ENCODE data around the gene STX1A.

Gene STX1A

DNA sequence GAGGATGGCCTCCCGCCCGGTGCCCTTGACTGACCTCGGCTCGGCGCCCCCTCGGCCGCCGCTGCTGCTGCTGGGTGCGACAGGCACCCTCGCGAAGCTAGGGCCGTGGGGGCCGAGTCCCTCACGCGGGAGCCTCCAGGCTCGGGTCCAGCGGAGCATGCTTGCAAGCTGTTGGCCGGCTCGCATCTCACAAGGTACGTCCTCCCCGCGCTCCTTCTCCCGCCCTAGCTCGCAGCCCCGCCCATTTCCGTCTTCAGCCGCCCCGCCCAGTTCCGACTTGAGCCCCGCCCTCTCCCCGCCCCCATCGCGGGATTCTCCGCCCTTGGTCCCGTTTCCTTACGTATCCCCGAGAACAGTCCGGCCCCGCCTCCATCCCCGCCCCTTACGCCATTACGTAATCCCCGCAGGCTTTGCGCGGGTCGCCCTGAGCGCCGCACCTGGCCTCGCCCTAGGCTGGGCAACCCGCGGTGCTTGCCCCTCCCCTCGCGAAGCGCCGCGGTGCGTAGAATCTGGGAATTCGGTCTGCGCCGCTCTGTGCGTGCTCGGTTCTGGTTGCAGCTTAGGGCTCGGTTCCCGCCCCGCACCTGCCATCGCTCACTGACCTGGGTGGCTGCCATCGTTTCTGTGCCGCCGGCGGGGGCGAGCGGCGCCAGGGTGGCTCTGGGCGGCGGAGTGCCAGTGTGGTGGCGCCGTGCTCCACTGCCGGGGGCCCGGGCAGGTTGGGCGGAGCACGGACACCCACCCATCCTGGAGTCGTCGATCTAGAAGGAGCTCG lies 19.3 kb upstream of the STX1A start, which contains the start of gene ABHD11 (continued):
- TF ChIP-seq ZNF221 (tag by site-specific recombination; IDR thresholded peaks at IDR 0.05; ENCODE audit: borderline replicate concordance): no peak
- TF ChIP-seq ZNF791 (tag by site-specific recombination; IDR thresholded peaks at IDR 0.05): no peak
- peak; percentile 60; the same call in 1 of the 2 replicates for TF ChIP-seq ZNF561 (tag by site-specific recombination; IDR thresholded peaks at IDR 0.05; ENCODE audit: borderline replicate concordance)
- no peak for TF ChIP-seq ZNF48 (tag by site-specific recombination; IDR thresholded peaks at IDR 0.05)
- TF ChIP-seq, protein P1, sequence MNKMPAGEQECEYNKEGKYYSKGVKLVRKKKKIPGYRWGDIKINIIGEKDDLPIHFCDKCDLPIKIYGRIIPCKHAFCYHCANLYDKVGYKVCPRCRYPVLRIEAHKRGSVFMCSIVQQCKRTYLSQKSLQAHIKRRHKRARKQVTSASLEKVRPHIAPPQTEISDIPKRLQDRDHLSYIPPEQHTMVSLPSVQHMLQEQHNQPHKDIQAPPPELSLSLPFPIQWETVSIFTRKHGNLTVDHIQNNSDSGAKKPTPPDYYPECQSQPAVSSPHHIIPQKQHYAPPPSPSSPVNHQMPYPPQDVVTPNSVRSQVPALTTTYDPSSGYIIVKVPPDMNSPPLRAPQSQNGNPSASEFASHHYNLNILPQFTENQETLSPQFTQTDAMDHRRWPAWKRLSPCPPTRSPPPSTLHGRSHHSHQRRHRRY (tag by site-specific recombination; IDR thresholded peaks at IDR 0.05): 0 out of 2 replicates have a peak, but pooled peaks have one; percentile 53
- no peak for TF ChIP-seq ZNF585B (tag by site-specific recombination; IDR thresholded peaks at IDR 0.05)
- no peak for TF ChIP-seq ZNF596 (tag by site-specific recombination; IDR thresholded peaks at IDR 0.05)
- no peak for TF ChIP-seq MZF1 (tag by site-specific recombination; IDR thresholded peaks at IDR 0.05; ENCODE audit: borderline replicate concordance)
- TF ChIP-seq ZNF558 (tag by site-specific recombination; IDR thresholded peaks at IDR 0.05): no peak
- TF ChIP-seq, protein P2, sequence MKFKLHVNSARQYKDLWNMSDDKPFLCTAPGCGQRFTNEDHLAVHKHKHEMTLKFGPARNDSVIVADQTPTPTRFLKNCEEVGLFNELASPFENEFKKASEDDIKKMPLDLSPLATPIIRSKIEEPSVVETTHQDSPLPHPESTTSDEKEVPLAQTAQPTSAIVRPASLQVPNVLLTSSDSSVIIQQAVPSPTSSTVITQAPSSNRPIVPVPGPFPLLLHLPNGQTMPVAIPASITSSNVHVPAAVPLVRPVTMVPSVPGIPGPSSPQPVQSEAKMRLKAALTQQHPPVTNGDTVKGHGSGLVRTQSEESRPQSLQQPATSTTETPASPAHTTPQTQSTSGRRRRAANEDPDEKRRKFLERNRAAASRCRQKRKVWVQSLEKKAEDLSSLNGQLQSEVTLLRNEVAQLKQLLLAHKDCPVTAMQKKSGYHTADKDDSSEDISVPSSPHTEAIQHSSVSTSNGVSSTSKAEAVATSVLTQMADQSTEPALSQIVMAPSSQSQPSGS (tag by site-specific recombination; IDR thresholded peaks at IDR 0.05; ENCODE audit: low read depth): peak; percentile 98
- TF ChIP-seq, protein P3, sequence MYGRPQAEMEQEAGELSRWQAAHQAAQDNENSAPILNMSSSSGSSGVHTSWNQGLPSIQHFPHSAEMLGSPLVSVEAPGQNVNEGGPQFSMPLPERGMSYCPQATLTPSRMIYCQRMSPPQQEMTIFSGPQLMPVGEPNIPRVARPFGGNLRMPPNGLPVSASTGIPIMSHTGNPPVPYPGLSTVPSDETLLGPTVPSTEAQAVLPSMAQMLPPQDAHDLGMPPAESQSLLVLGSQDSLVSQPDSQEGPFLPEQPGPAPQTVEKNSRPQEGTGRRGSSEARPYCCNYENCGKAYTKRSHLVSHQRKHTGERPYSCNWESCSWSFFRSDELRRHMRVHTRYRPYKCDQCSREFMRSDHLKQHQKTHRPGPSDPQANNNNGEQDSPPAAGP (tag by site-specific recombination; IDR thresholded peaks at IDR 0.05): peak; percentile 23
- no peak for TF ChIP-seq ZNF701 (tag by site-specific recombination; IDR thresholded peaks at IDR 0.05)
- peak; percentile 93 for TF ChIP-seq SP2 (tag by site-specific recombination; IDR thresholded peaks at IDR 0.05)
- TF ChIP-seq YY1 (tag by site-specific recombination; IDR thresholded peaks at IDR 0.05): peak; percentile 50; the same call in 1 of the 2 replicates
- TF ChIP-seq ZFP3 (tag by site-specific recombination; IDR thresholded peaks at IDR 0.05; ENCODE audit: low read depth): no peak
- no peak for TF ChIP-seq ZNF747 (tag by site-specific recombination; IDR thresholded peaks at IDR 0.05)
- peak; percentile 96 for TF ChIP-seq SP3 (tag by site-specific recombination; IDR thresholded peaks at IDR 0.05)
- no peak for TF ChIP-seq ZNF670 (tag by site-specific recombination; IDR thresholded peaks at IDR 0.05; ENCODE audit: low read depth)
- no peak for TF ChIP-seq GLI4 (tag by site-specific recombination; IDR thresholded peaks at IDR 0.05)
- TF ChIP-seq ZEB2 (tag by site-specific recombination; IDR thresholded peaks at IDR 0.05): peak; percentile 99
- TF ChIP-seq ZNF114 (tag by site-specific recombination; IDR thresholded peaks at IDR 0.05): no peak
- TF ChIP-seq ZNF175 (tag by site-specific recombination; IDR thresholded peaks at IDR 0.05): no peak

DNA sequence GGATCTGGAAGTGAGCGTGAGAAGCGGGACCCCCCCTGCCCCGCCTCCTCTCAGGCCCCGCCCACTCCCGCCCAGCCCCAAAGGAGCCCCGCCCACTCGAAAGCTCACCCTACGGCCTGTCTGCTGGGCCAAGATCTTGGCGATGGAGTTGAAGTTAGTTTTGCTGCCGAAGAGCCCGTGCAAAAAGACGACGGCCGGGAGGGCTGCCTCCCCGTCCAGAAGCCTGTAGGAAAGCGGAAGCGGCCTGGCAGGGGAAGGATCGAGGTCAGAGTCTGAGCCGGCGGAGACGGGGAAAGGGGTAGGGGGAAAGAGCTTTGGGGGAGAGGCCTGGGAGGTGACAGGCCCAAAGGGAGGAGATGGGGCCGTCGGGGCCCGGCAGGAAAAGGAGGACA lies 18.7 kb upstream of the STX1A start:
- Histone ChIP-seq H3K27ac (ENCODE audit: extremely low read depth, low read depth, low read length) (peak overlapping the region; percentile 87), H3K4me1 (ENCODE audit: control insufficient read depth, insufficient read depth, low read length) (peaks cover 8% of the 10 kb centered on the region), H3K36me3 (ENCODE audit: control insufficient read depth in 2 of 2, insufficient read depth in 1 of 2, low read length in 2 of 2) (peaks cover 0 to 22% of the 10 kb centered on the region in 2 experiments; a peak in 2 of 3 replicates), H3K9me3 (ENCODE audit: control insufficient read depth, insufficient read depth, low read depth, low read length) (no peaks in the 10 kb centered on the region), H3K4me3 (ENCODE audit: low read depth, low read length) (peak overlapping the region; percentile 65)
- CTCF ChIA-PET: interaction anchor here (0.6 to 3.3 kb wide), 6 partner anchors 12 to 133 kb away, joined by 3 to 18 read pairs (median 4); no protein-coding TSS in a partner anchor
- POLR2A ChIA-PET: interaction anchor here (0.6 to 3.0 kb wide), 21 partner anchors 9 to 314 kb away, joined by 3 to 16 read pairs (median 3); partner anchors contain the start of genes BAZ1B, CLDN3, METTL27 and MLXIPL
- TF ChIP-seq ZNF555 (tag by site-specific recombination; conservative IDR thresholded peaks at IDR 0.05) (no peak), MYNN (tag by site-specific recombination; IDR thresholded peaks at IDR 0.05; ENCODE audit: borderline replicate concordance) (no peak), GLI2 (tag by site-specific recombination; IDR thresholded peaks at IDR 0.05; ENCODE audit: borderline replicate concordance, low read depth) (no peak)
- TF ChIP-seq, protein P4, sequence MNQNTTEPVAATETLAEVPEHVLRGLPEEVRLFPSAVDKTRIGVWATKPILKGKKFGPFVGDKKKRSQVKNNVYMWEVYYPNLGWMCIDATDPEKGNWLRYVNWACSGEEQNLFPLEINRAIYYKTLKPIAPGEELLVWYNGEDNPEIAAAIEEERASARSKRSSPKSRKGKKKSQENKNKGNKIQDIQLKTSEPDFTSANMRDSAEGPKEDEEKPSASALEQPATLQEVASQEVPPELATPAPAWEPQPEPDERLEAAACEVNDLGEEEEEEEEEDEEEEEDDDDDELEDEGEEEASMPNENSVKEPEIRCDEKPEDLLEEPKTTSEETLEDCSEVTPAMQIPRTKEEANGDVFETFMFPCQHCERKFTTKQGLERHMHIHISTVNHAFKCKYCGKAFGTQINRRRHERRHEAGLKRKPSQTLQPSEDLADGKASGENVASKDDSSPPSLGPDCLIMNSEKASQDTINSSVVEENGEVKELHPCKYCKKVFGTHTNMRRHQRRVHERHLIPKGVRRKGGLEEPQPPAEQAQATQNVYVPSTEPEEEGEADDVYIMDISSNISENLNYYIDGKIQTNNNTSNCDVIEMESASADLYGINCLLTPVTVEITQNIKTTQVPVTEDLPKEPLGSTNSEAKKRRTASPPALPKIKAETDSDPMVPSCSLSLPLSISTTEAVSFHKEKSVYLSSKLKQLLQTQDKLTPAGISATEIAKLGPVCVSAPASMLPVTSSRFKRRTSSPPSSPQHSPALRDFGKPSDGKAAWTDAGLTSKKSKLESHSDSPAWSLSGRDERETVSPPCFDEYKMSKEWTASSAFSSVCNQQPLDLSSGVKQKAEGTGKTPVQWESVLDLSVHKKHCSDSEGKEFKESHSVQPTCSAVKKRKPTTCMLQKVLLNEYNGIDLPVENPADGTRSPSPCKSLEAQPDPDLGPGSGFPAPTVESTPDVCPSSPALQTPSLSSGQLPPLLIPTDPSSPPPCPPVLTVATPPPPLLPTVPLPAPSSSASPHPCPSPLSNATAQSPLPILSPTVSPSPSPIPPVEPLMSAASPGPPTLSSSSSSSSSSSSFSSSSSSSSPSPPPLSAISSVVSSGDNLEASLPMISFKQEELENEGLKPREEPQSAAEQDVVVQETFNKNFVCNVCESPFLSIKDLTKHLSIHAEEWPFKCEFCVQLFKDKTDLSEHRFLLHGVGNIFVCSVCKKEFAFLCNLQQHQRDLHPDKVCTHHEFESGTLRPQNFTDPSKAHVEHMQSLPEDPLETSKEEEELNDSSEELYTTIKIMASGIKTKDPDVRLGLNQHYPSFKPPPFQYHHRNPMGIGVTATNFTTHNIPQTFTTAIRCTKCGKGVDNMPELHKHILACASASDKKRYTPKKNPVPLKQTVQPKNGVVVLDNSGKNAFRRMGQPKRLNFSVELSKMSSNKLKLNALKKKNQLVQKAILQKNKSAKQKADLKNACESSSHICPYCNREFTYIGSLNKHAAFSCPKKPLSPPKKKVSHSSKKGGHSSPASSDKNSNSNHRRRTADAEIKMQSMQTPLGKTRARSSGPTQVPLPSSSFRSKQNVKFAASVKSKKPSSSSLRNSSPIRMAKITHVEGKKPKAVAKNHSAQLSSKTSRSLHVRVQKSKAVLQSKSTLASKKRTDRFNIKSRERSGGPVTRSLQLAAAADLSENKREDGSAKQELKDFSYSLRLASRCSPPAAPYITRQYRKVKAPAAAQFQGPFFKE (tag by site-specific recombination; IDR thresholded peaks at IDR 0.05; ENCODE audit: borderline replicate concordance): no peak

Data from HEK293 (cell line).